H9 (cell line): ENCODE data around the gene ACACB. TPM values are rescaled to one million over a fixed set of nuclear protein-coding genes. Genes with fewer than 3 reads are reported as not detected.

ENCODE experiments used
- DNase-seq: peaks from one replicate; pipeline ENCODE4 v3.0.0-alpha.2; 2017
- H2AFZ ChIP-seq: one replicate; pipeline ENCODE4 v1.6.1; 2013; ENCODE audit warnings: mild to moderate bottlenecking, low read length, control low read depth, moderate library complexity
- H2AK5ac ChIP-seq: 2 replicates; pipeline ENCODE4 v1.6.1; 2013; ENCODE audit warnings: low read length, control low read depth, mixed read lengths; ENCODE audit not compliant: insufficient read length
- H2BK120ac ChIP-seq: one replicate; pipeline ENCODE4 v1.6.1; 2013; ENCODE audit warnings: low read depth, mild to moderate bottlenecking, low read length, control low read depth, inconsistent platforms; ENCODE audit not compliant: poor library complexity, severe bottlenecking
- H2BK12ac ChIP-seq: 2 replicates; pipeline ENCODE4 v1.6.1; 2013; ENCODE audit warnings: low read length, control low read depth, mixed read lengths, low read depth; ENCODE audit not compliant: insufficient read length
- H2BK15ac ChIP-seq: 2 replicates; pipeline ENCODE4 v1.6.1; 2013; ENCODE audit warnings: low read depth, low read length, control low read depth
- H2BK20ac ChIP-seq: one replicate; pipeline ENCODE4 v1.6.1; 2013; ENCODE audit warnings: low read depth, mild to moderate bottlenecking, low read length, control low read depth, inconsistent platforms; ENCODE audit not compliant: poor library complexity, severe bottlenecking
- H2BK5ac ChIP-seq: 2 replicates; pipeline ENCODE4 v1.6.1; 2013; ENCODE audit warnings: low read length, control low read depth, mixed read lengths; ENCODE audit not compliant: insufficient read length
- H3K14ac ChIP-seq: 2 replicates; pipeline ENCODE4 v1.6.1; 2013; ENCODE audit warnings: low read length, control low read depth; ENCODE audit not compliant: insufficient read depth
- H3K18ac ChIP-seq: 2 replicates; pipeline ENCODE4 v1.6.1; 2013; ENCODE audit warnings: low read depth, mild to moderate bottlenecking, mixed read lengths, low read length, control low read depth; ENCODE audit not compliant: insufficient read length
- H3K23ac ChIP-seq: 2 replicates; pipeline ENCODE4 v1.6.1; 2013; ENCODE audit warnings: low read length, control low read depth, mixed read lengths, low read depth; ENCODE audit not compliant: insufficient read length
- H3K23me2 ChIP-seq: 2 replicates; pipeline ENCODE4 v1.6.1; 2013; ENCODE audit warnings: low read depth, mild to moderate bottlenecking, mixed read lengths, low read length, control low read depth; ENCODE audit not compliant: insufficient read length, poor library complexity, severe bottlenecking
- H3K27ac ChIP-seq: 2 replicates; pipeline ENCODE4 v1.5.1; 2013; ENCODE audit warnings: low read length, control low read depth, mixed read lengths, low read depth; ENCODE audit not compliant: insufficient read length
- H3K27me3 ChIP-seq: 2 replicates; pipeline ENCODE4 v1.6.1; 2013; ENCODE audit warnings: low read length, control low read depth, inconsistent platforms; ENCODE audit not compliant: insufficient read depth
- H3K4ac ChIP-seq: 2 replicates; pipeline ENCODE4 v1.6.1; 2013; ENCODE audit warnings: low read depth, mild to moderate bottlenecking, control low read depth, inconsistent platforms, low read length, moderate library complexity
- H3K4me1 ChIP-seq: 2 replicates; pipeline ENCODE4 v1.6.1; 2013; ENCODE audit warnings: low read length, control low read depth, inconsistent platforms; ENCODE audit not compliant: insufficient read depth
- H3K4me2 ChIP-seq: 2 replicates; pipeline ENCODE4 v1.6.1; 2013; ENCODE audit warnings: low read length, control low read depth, mixed read lengths; ENCODE audit not compliant: insufficient read length, insufficient read depth
- H3K56ac ChIP-seq: 2 replicates; pipeline ENCODE4 v1.6.1; 2013; ENCODE audit warnings: low read depth, mild to moderate bottlenecking, mixed read lengths, low read length, control low read depth; ENCODE audit not compliant: insufficient read length
- H3K79me1 ChIP-seq: 2 replicates; pipeline ENCODE4 v1.6.1; 2013; ENCODE audit warnings: low read depth, mild to moderate bottlenecking, moderate library complexity, low read length, control low read depth, inconsistent platforms; ENCODE audit not compliant: insufficient read depth, poor library complexity, severe bottlenecking
- H3K79me2 ChIP-seq: 2 replicates; pipeline ENCODE4 v1.6.1; 2013; ENCODE audit warnings: low read length, control low read depth, inconsistent platforms; ENCODE audit not compliant: insufficient read depth
- H3K9ac ChIP-seq: 2 replicates; pipeline ENCODE4 v1.6.1; 2013; ENCODE audit warnings: low read length, control low read depth, mixed read lengths; ENCODE audit not compliant: insufficient read length; ENCODE audit errors: extremely low read depth
- H3K9me3 ChIP-seq: one replicate; pipeline ENCODE4 v1.6.1; 2013; ENCODE audit warnings: low read depth, low read length, inconsistent platforms; ENCODE audit not compliant: control insufficient read depth
- H3T11ph ChIP-seq: one replicate; pipeline ENCODE4 v1.6.1; 2013; ENCODE audit warnings: mild to moderate bottlenecking, low read length, control low read depth, inconsistent platforms
- H4K20me1 ChIP-seq: one replicate; pipeline ENCODE4 v1.6.1; 2013; ENCODE audit not compliant: control insufficient read depth, insufficient read length, insufficient read depth
- H4K5ac ChIP-seq: 2 replicates; pipeline ENCODE4 v1.6.1; 2013; ENCODE audit warnings: low read depth, mild to moderate bottlenecking, mixed read lengths, low read length, control low read depth; ENCODE audit not compliant: insufficient read length
- H4K8ac ChIP-seq: replicated peaks from 2 replicates; pipeline ENCODE4 v1.6.1; 2013; ENCODE audit warnings: low read length, control low read depth, mixed read lengths, low read depth; ENCODE audit not compliant: insufficient read length
- H4K91ac ChIP-seq: 2 replicates; pipeline ENCODE4 v1.6.1; 2013; ENCODE audit warnings: low read depth, mild to moderate bottlenecking, moderate library complexity, mixed read lengths, low read length, control low read depth; ENCODE audit not compliant: insufficient read length
- H3K27ac Mint-ChIP-seq, 3 experiments: 2 replicates in 2 of 3; 3 replicates in 1 of 3; pipeline ENCODE4 v1.8.0; 2020 to 2021; ENCODE audit warnings: mixed read lengths in 3 of 3, mild to moderate bottlenecking in 1 of 3, moderate library complexity in 1 of 3
- H3K27me3 Mint-ChIP-seq: 2 replicates; pipeline ENCODE4 v1.8.0; 2021; ENCODE audit warnings: low read depth, mild to moderate bottlenecking, moderate library complexity, mixed read lengths
- H3K36me3 Mint-ChIP-seq, 3 experiments: 2 replicates in 2 of 3; 3 replicates in 1 of 3; pipeline ENCODE4 v1.8.0; 2020 to 2021; ENCODE audit warnings: low read depth in 3 of 3, mixed read lengths in 3 of 3; ENCODE audit not compliant: insufficient read depth in 1 of 3
- H3K4me1 Mint-ChIP-seq, 2 experiments: 2 replicates each; pipeline ENCODE4 v1.8.0; 2020; ENCODE audit warnings: mixed read lengths in 2 of 2
- H3K4me3 Mint-ChIP-seq, 2 experiments: 2 replicates in 1 of 2; 3 replicates in 1 of 2; pipeline ENCODE4 v1.8.0; 2020 to 2021; ENCODE audit warnings: mild to moderate bottlenecking in 2 of 2, mixed read lengths in 2 of 2, moderate library complexity in 1 of 2
- H3K9me3 Mint-ChIP-seq, 2 experiments: 2 replicates in 1 of 2; 3 replicates in 1 of 2; pipeline ENCODE4 v1.8.0; 2020; ENCODE audit warnings: mild to moderate bottlenecking in 2 of 2, mixed read lengths in 2 of 2, moderate library complexity in 1 of 2
- CTCF ChIP-seq: fragments of 200-600 bp; sonication (generic); conservative IDR thresholded peaks from 3 replicates; pipeline ENCODE4 v1.8.0; 2021; ENCODE audit warnings: antibody characterized with exemption, mild to moderate bottlenecking
- WGBS: extraction: QIAGEN DNeasy Blood & Tissue Kit; methylation state at CpG from one replicate; pipeline ENCODE4 v1.1.7; 2013; ENCODE audit warnings: missing lambda C conversion rate, low lambda C conversion rate, mixed read lengths; ENCODE audit not compliant: insufficient read length; ENCODE audit errors: extremely low coverage; 5-methylcytosine and 5-hydroxymethylcytosine counted together
- total RNA-seq: library from RNA; stranded (reverse); gene quantifications from 2 replicates; pipeline ENCODE4 v1.2.1, GENCODE V29; 2021

Gene ACACB
- total RNA-seq, 1 experiment from 2014 or later: 14.2 TPM

- Mint-ChIP-seq H3K36me3 (peaks cover 44 to 58% (median 57%) of the 10 kb centered on the region in 3 experiments), H3K4me1 (peaks cover 2 to 13% of the 10 kb centered on the region in 2 experiments), H3K27me3 (no peaks in the 10 kb centered on the region), H3K4me3 (peak overlapping the region; percentile 86 to 89), H3K9me3 (no peaks in the 10 kb centered on the region), H3K27ac (no peak overlapping the region)
- Histone ChIP-seq H2BK120ac (no peak overlapping the region), H2BK12ac (no peak overlapping the region), H4K91ac (no peak overlapping the region), H4K5ac (no peak overlapping the region), H3K27ac (no peak overlapping the region), H3K56ac (no peak overlapping the region), H3K4ac (no peak overlapping the region), H2BK5ac (no peak overlapping the region), H3K23me2 (peaks cover 10% of the 10 kb centered on the region), H3K79me1 (peaks cover 8% of the 10 kb centered on the region), H3K27me3 (no peaks in the 10 kb centered on the region), H3K79me2 (peaks cover 5% of the 10 kb centered on the region; the same call in 1 of the 2 replicates), H3K23ac (no peak overlapping the region), H3T11ph (no peak overlapping the region), H3K18ac (no peak overlapping the region), H3K9ac (no peak overlapping the region), H2BK20ac (no peak overlapping the region), H2BK15ac (no peak overlapping the region), H4K8ac (no peak overlapping the region), H3K4me2 (peak overlapping the region; percentile 85), H3K14ac (no peak overlapping the region), H2AFZ (no peak overlapping the region), H2AK5ac (no peak overlapping the region), H3K4me1 (no peaks in the 10 kb centered on the region), H4K20me1 (no peaks in the 10 kb centered on the region), H3K9me3 (no peaks in the 10 kb centered on the region)
- TF ChIP-seq CTCF: no peak
- no CpG with 5 or more reads among the region's 12 CpGs for WGBS
- no peak for DNase-seq
These were observed 16.9 kb upstream of the ACACB start for GRCh38 chr12:109099431-109100020.
